Epidermal melanocyte (primary cell): ENCODE data around the gene FKBP4.

Experiments used
- DNase-seq: peaks from one replicate; pipeline ENCODE4 v3.0.0; 2011; ENCODE audit warnings: low spot score; ENCODE audit not compliant: insufficient read length

FKBP4 gene

GRCh38 chr12:2779281-2779680 lies 15.5 kb upstream of the FKBP4 start:
- no peak for DNase-seq

GRCh38 chr12:2783936-2784600 lies 10.7 kb upstream of the FKBP4 start:
- peak; percentile 63 for DNase-seq

- DNase-seq, result no peak
Measured at GRCh38 chr12:2785017-2785416, 9.8 kb upstream of the FKBP4 start.

GRCh38 chr12:2791089-2791488 lies 3.7 kb upstream of the FKBP4 start:
- DNase-seq, result no peak

- no peak for DNase-seq
Measured at GRCh38 chr12:2792671-2793500, 1.9 kb upstream of the FKBP4 start.

- no peak for DNase-seq
Measured at GRCh38 chr12:2793561-2793960, 1.2 kb upstream of the FKBP4 start.

- DNase-seq, result peak; percentile 52
Measured at GRCh38 chr12:2794191-2794735, 507 bp upstream of the FKBP4 start.

- peak; percentile 85 for DNase-seq
Measured at GRCh38 chr12:2795291-2796186, 769 bp downstream of the FKBP4 start.

- DNase-seq, result no peak
Measured at GRCh38 chr12:2796187-2796666, 1.5 kb downstream of the FKBP4 start.

GRCh38 chr12:2797721-2798418 lies 3.1 kb downstream of the FKBP4 start:
- DNase-seq, result no peak

- DNase-seq, result no peak
Measured at GRCh38 chr12:2800046-2800570, 5.3 kb downstream of the FKBP4 start.

GRCh38 chr12:2801044-2801783 lies 6.4 kb downstream of the FKBP4 start:
- no peak for DNase-seq

- no peak for DNase-seq
Measured at GRCh38 chr12:2803635-2804392, 9.0 kb downstream of the FKBP4 start.

- DNase-seq, result peak; percentile 59
Measured at GRCh38 chr12:2804393-2805142, 9.8 kb downstream of the FKBP4 start.

- DNase-seq, result no peak
Measured at GRCh38 chr12:2805143-2805520, 10.4 kb downstream of the FKBP4 start.

- DNase-seq, result no peak
Measured at GRCh38 chr12:2806700-2807099, 11.9 kb downstream of the FKBP4 start.

GRCh38 chr12:2811801-2812200 lies 17.0 kb downstream of the FKBP4 start:
- DNase-seq, result no peak
